Endodermal cell (in vitro differentiated cells): ENCODE results near the gene ARTN. TPM values are rescaled to one million over a fixed set of nuclear protein-coding genes. Genes with fewer than 3 reads are reported as not detected.

ENCODE experiments used
- DNase-seq: peaks from one replicate; pipeline ENCODE4 v3.0.0-alpha.2; 2017
- H3K27ac ChIP-seq: 2 replicates; pipeline ENCODE4 v1.5.1; 2013; ENCODE audit warnings: mild to moderate bottlenecking, low read depth, low read length, moderate library complexity
- H3K27me3 ChIP-seq: 2 replicates; pipeline ENCODE4 v1.6.1; 2013; ENCODE audit warnings: mild to moderate bottlenecking, low read length, moderate library complexity; ENCODE audit not compliant: insufficient read depth, control insufficient read depth, poor library complexity, severe bottlenecking
- H3K36me3 ChIP-seq: 2 replicates; pipeline ENCODE4 v1.7.0; 2013; ENCODE audit warnings: mild to moderate bottlenecking, low read length, moderate library complexity; ENCODE audit not compliant: control insufficient read depth, insufficient read depth
- H3K4me1 ChIP-seq: one replicate; pipeline ENCODE4 v1.7.0; 2013; ENCODE audit warnings: low read length; ENCODE audit not compliant: control insufficient read depth, insufficient read depth
- H3K4me3 ChIP-seq: 2 replicates; pipeline ENCODE4 v1.5.1; 2013; ENCODE audit warnings: mild to moderate bottlenecking, low read length, moderate library complexity
- H3K9ac ChIP-seq: 2 replicates; pipeline ENCODE4 v1.6.1; 2013; ENCODE audit warnings: mild to moderate bottlenecking, low read length, moderate library complexity; ENCODE audit not compliant: poor library complexity, severe bottlenecking; ENCODE audit errors: extremely low read depth
- H3K9me3 ChIP-seq: 2 replicates; pipeline ENCODE4 v1.6.1; 2013; ENCODE audit warnings: mild to moderate bottlenecking, low read length, moderate library complexity; ENCODE audit not compliant: control insufficient read depth
- H3K27ac Mint-ChIP-seq: 2 replicates; pipeline ENCODE4 v1.8.0; 2020; ENCODE audit warnings: mixed read lengths
- H3K27me3 Mint-ChIP-seq: 2 replicates; pipeline ENCODE4 v1.8.0; 2021; ENCODE audit warnings: mild to moderate bottlenecking, mixed read lengths; ENCODE audit not compliant: insufficient read depth
- H3K36me3 Mint-ChIP-seq: 2 replicates; pipeline ENCODE4 v1.8.0; 2020; ENCODE audit warnings: low read depth, mixed read lengths
- H3K4me1 Mint-ChIP-seq: 2 replicates; pipeline ENCODE4 v1.8.0; 2020; ENCODE audit warnings: mixed read lengths
- H3K4me3 Mint-ChIP-seq: 2 replicates; pipeline ENCODE4 v1.8.0; 2020; ENCODE audit warnings: mild to moderate bottlenecking, moderate library complexity, mixed read lengths
- H3K9me3 Mint-ChIP-seq: 2 replicates; pipeline ENCODE4 v1.8.0; 2020; ENCODE audit warnings: mild to moderate bottlenecking, mixed read lengths
- WGBS, 2 experiments: methylation state at CpG; one replicate each; pipeline versions ENCODE4 v1.1.5 to v1.1.7; 2013; ENCODE audit warnings: missing lambda C conversion rate in 2 of 2, mixed read lengths in 1 of 2; ENCODE audit not compliant: insufficient coverage in 1 of 2, insufficient read length in 1 of 2; 5-methylcytosine and 5-hydroxymethylcytosine counted together
- total RNA-seq, 2 donors: library from RNA; stranded (reverse); fragmentation: NEBNext Ultra II Directional in 1 of 2; extraction: Animal tissue kit (Norgen Biotek cat#: 25700) in 1 of 2; gene quantifications; 2 replicates in 1 of 2; 3 replicates in 1 of 2; pipeline ENCODE4 v1.2.1, GENCODE V29; 2021
- TF ChIP-seq, protein P1 (sequence below): fragments of 200-600 bp; sonication (generic); conservative IDR thresholded peaks from 2 replicates; pipeline ENCODE4 v1.5.0; 2021; ENCODE audit warnings: antibody characterized with exemption, mild to moderate bottlenecking

ARTN gene
- total RNA-seq, 2 donors from 2014 or later: 3.3 to 4.4 TPM

DNA sequence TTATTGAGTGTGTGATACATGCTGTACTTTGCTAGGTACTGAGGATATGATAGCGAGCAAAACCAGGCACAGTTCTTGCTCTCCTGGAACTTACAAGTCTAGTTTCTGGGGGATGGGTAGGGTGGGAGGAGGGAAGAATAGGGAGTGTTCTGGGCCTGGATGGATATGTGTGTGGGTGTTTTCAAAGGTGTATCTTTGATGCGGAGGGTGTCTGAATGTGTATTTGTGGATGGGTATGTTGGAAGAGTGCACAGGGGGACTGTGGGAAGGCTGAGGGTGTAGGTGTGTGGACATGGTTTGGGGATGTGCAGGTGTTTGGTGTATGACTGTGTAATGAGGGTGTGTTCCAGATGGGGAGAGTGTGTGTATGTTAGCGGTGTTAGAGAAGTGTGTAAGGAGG is 31.7 kb downstream of the ARTN start:
- H3K4me3 ChIP-seq: no peak overlapping the region
- no peaks in the 10 kb centered on the region for H3K4me1 ChIP-seq
- Mint-ChIP-seq H3K36me3 (peaks cover 12% of the 10 kb centered on the region), H3K4me1 (peaks cover 1% of the 10 kb centered on the region), H3K27ac (no peak overlapping the region), H3K27me3 (no peaks in the 10 kb centered on the region), H3K9me3 (no peaks in the 10 kb centered on the region), H3K4me3 (no peak overlapping the region)
- no peaks in the 10 kb centered on the region for H3K27me3 ChIP-seq
- TF ChIP-seq, protein P1, sequence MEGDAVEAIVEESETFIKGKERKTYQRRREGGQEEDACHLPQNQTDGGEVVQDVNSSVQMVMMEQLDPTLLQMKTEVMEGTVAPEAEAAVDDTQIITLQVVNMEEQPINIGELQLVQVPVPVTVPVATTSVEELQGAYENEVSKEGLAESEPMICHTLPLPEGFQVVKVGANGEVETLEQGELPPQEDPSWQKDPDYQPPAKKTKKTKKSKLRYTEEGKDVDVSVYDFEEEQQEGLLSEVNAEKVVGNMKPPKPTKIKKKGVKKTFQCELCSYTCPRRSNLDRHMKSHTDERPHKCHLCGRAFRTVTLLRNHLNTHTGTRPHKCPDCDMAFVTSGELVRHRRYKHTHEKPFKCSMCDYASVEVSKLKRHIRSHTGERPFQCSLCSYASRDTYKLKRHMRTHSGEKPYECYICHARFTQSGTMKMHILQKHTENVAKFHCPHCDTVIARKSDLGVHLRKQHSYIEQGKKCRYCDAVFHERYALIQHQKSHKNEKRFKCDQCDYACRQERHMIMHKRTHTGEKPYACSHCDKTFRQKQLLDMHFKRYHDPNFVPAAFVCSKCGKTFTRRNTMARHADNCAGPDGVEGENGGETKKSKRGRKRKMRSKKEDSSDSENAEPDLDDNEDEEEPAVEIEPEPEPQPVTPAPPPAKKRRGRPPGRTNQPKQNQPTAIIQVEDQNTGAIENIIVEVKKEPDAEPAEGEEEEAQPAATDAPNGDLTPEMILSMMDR: no peak
- DNase-seq: no peak
- H3K36me3 ChIP-seq: no peaks in the 10 kb centered on the region
- WGBS, 2 experiments: 90 to 95% methylated on average over 2 of the region's 3 CpGs
- no peak overlapping the region for H3K27ac ChIP-seq
- H3K9ac ChIP-seq: no peak overlapping the region
- H3K9me3 ChIP-seq: no peaks in the 10 kb centered on the region

DNA sequence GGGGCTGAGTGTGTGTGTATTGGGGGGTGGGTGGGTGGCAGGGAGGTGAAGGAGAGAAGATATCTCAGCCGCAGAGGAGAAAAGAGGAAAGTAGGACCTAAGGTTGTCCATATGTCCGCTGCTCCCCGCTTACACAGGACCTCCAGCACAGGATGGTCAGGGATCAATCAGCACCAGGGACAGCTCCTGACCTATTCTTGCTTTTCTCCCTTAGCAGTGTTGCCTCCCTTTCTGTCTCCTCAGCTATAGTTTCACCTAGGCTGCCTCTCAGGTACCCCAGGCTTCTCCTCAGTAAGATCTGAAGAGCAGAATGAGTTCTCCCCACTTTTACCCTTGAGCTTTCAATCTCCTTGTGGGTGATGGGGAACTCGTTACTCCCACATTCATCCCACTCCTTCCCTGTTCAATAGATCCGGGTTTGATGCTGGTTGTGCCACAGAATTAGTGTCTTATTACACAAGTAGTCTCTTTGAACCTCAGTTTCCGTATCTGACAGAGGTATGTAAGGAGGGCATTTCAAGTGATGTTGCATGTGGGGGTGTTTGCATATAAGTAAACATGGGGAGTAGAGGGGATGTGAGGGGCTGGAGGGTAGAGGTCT is 34.8 kb downstream of the ARTN start:
- TF ChIP-seq, protein P1: no peak

DNA sequence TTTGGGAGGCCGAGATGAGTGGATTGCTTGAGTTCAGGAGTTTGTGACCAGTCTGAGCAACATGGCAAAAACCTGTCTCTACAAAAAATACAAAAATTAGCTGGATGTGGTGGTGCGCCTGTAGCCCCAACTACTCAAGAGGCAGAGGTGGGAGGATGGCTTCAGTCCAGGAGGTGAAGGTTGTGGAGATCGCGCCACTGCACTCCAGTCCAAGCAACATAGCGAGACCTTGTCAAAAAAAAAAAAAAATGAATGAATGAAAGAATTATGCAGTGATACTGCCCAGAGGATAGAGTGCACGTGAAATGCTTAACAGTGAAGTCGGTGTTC is 35.8 kb downstream of the ARTN start:
- peaks cover 17% of the 10 kb centered on the region for H3K36me3 Mint-ChIP-seq
- no peak overlapping the region for H3K27ac Mint-ChIP-seq
- peak overlapping the region; percentile 94 for H3K4me3 Mint-ChIP-seq
- Histone ChIP-seq H3K4me1 (no peaks in the 10 kb centered on the region), H3K4me3 (peak overlapping the region; percentile 93), H3K27ac (no peak overlapping the region), H3K9me3 (no peaks in the 10 kb centered on the region), H3K36me3 (peaks cover 19% of the 10 kb centered on the region), H3K27me3 (no peaks in the 10 kb centered on the region), H3K9ac (no peak overlapping the region)
- H3K27me3 Mint-ChIP-seq: no peaks in the 10 kb centered on the region
- WGBS, 2 experiments: 64 to 65% methylated on average over 6 to 7 of the region's 7 CpGs
- TF ChIP-seq, protein P1: no peak
- H3K4me1 Mint-ChIP-seq: peaks cover 9% of the 10 kb centered on the region
- no peaks in the 10 kb centered on the region for H3K9me3 Mint-ChIP-seq
- DNase-seq: no peak

More for the DNA sequence above, 34.8 kb downstream of the ARTN start:
- H3K36me3 ChIP-seq: peaks cover 19% of the 10 kb centered on the region
- H3K4me3 ChIP-seq: no peak overlapping the region
- H3K9me3 ChIP-seq: no peaks in the 10 kb centered on the region
- H3K27me3 ChIP-seq: no peaks in the 10 kb centered on the region
- H3K27ac ChIP-seq: no peak overlapping the region
- peak; percentile 90 for DNase-seq
- no peaks in the 10 kb centered on the region for H3K27me3 Mint-ChIP-seq
- no peaks in the 10 kb centered on the region for H3K9me3 Mint-ChIP-seq
- WGBS, 2 experiments: 89 to 91% methylated on average over 4 to 6 of the region's 6 CpGs
- peaks cover 1% of the 10 kb centered on the region for H3K4me1 Mint-ChIP-seq
- H3K9ac ChIP-seq: no peak overlapping the region
- H3K36me3 Mint-ChIP-seq: peaks cover 17% of the 10 kb centered on the region
- H3K4me3 Mint-ChIP-seq: no peak overlapping the region
- no peak overlapping the region for H3K27ac Mint-ChIP-seq
- no peaks in the 10 kb centered on the region for H3K4me1 ChIP-seq
